ENCODE data around the gene AK2. TPM values are rescaled to one million over a fixed set of nuclear protein-coding genes. Genes with fewer than 3 reads are reported as not detected.

Gene AK2
- total and polyA plus RNA-seq, 3 donors from 2014 or later = 144 to 219 (median 181) TPM

- peak; percentile 43 for DNase-seq
- Histone ChIP-seq H3K4me1 (peaks cover 34% of the 10 kb centered on the region), H3K4me3 (no peak overlapping the region)
Measured at GRCh38 chr1:33007190-33008050, 29.3 kb downstream of the AK2 start.

GRCh38 chr1:33005838-33006421, 30.8 kb downstream of the AK2 start:
- Histone ChIP-seq H3K36me3 (ENCODE audit: low read depth, missing control alignments) (no peaks in the 10 kb centered on the region), H3K4me1 (peaks cover 27% of the 10 kb centered on the region), H3K27me3 (no peaks in the 10 kb centered on the region), H3K27ac (no peak overlapping the region), H3K4me3 (no peak overlapping the region), H3K9me3 (no peaks in the 10 kb centered on the region)
- intact Hi-C loops (cut with DNase I; ENCODE audit: low total_unique reads) = no loop called here
- WGBS, 2 donors = 62 to 81% methylated on average over 9 of the region's 9 CpGs
- TF ChIP-seq CTCF (IDR thresholded peaks at IDR 0.05) = no peak
- TF ChIP-seq POLR2A (IDR thresholded peaks at IDR 0.05) = no peak
- no peak for DNase-seq

More at GRCh38 chr1:33007190-33008050, 29.3 kb downstream of the AK2 start:
- Histone ChIP-seq H3K27me3 (no peaks in the 10 kb centered on the region), H3K9me3 (no peaks in the 10 kb centered on the region), H3K36me3 (ENCODE audit: low read depth, missing control alignments) (no peaks in the 10 kb centered on the region), H3K27ac (no peak overlapping the region)
- intact Hi-C loops (cut with DNase I; ENCODE audit: low total_unique reads) = no loop called here
- TF ChIP-seq CTCF (IDR thresholded peaks at IDR 0.05) = peak in 2 of 3 experiments; percentile 23 to 39
- TF ChIP-seq POLR2A (IDR thresholded peaks at IDR 0.05) = no peak
- 64 to 67% methylated on average over 6 of the region's 6 CpGs for WGBS, 2 donors

- intact Hi-C loops (cut with DNase I; ENCODE audit: low total_unique reads) = no loop called here
- 69 to 89% methylated on average over 2 of the region's 2 CpGs for WGBS, 2 donors
- H3K27ac ChIP-seq = no peak overlapping the region
- H3K4me1 ChIP-seq = peaks cover 22% of the 10 kb centered on the region
- no peaks in the 10 kb centered on the region for H3K27me3 ChIP-seq
- H3K9me3 ChIP-seq = no peaks in the 10 kb centered on the region
- TF ChIP-seq POLR2A (IDR thresholded peaks at IDR 0.05) (no peak), CTCF (IDR thresholded peaks at IDR 0.05) (no peak)
- no peak for DNase-seq
- H3K36me3 ChIP-seq (ENCODE audit: low read depth, missing control alignments) = no peaks in the 10 kb centered on the region
- no peak overlapping the region for H3K4me3 ChIP-seq
Measured at GRCh38 chr1:33005117-33005837, 31.4 kb downstream of the AK2 start.

GRCh38 chr1:33004613-33005012, 32.1 kb downstream of the AK2 start:
- TF ChIP-seq POLR2A (IDR thresholded peaks at IDR 0.05) (no peak), CTCF (IDR thresholded peaks at IDR 0.05) (no peak)
- Histone ChIP-seq H3K9me3 (no peaks in the 10 kb centered on the region), H3K4me1 (peaks cover 22% of the 10 kb centered on the region), H3K4me3 (no peak overlapping the region), H3K27ac (no peak overlapping the region), H3K36me3 (ENCODE audit: low read depth, missing control alignments) (no peaks in the 10 kb centered on the region), H3K27me3 (no peaks in the 10 kb centered on the region)
- no peak for DNase-seq
- intact Hi-C loops (cut with DNase I; ENCODE audit: low total_unique reads) = no loop called here
- 87 to 98% methylated on average over 2 of the region's 2 CpGs for WGBS, 2 donors
